DND-41 (cell line): ENCODE measurements around the gene ARHGAP21.

Experiments
- EZH2 ChIP-seq: IDR thresholded peaks from 3 replicates; pipeline ENCODE4 v1.6.1; 2012; ENCODE audit warnings: borderline replicate concordance, low read depth, mild to moderate bottlenecking, moderate library complexity, low read length, inconsistent platforms; ENCODE audit not compliant: severe bottlenecking
- TF ChIP-seq, protein P1 (sequence below): IDR thresholded peaks from 2 replicates; pipeline ENCODE4 v1.5.1; 2012; ENCODE audit warnings: borderline replicate concordance, low read length, moderate library complexity, mild to moderate bottlenecking; ENCODE audit not compliant: poor library complexity, severe bottlenecking; ENCODE audit errors: extremely low read depth

- TF ChIP-seq, protein P1, sequence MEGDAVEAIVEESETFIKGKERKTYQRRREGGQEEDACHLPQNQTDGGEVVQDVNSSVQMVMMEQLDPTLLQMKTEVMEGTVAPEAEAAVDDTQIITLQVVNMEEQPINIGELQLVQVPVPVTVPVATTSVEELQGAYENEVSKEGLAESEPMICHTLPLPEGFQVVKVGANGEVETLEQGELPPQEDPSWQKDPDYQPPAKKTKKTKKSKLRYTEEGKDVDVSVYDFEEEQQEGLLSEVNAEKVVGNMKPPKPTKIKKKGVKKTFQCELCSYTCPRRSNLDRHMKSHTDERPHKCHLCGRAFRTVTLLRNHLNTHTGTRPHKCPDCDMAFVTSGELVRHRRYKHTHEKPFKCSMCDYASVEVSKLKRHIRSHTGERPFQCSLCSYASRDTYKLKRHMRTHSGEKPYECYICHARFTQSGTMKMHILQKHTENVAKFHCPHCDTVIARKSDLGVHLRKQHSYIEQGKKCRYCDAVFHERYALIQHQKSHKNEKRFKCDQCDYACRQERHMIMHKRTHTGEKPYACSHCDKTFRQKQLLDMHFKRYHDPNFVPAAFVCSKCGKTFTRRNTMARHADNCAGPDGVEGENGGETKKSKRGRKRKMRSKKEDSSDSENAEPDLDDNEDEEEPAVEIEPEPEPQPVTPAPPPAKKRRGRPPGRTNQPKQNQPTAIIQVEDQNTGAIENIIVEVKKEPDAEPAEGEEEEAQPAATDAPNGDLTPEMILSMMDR, result no peak
- TF ChIP-seq EZH2, result no peak
Observed at GRCh38 chr10:24722131-24722675, 1.5 kb downstream of the ARHGAP21 start.
